GM23338 (cell line): Measurements from ENCODE around the gene NRP1. TPM values are rescaled to one million over a fixed set of nuclear protein-coding genes. Genes with fewer than 3 reads are reported as not detected.

Source experiments
- ATAC-seq: fragments of 200-7000 bp; cut with Tn5 transposase; 3 replicates; pipeline ENCODE4 v1.9.1; 2020
- DNase-seq: peaks from one replicate; pipeline ENCODE4 v3.0.0-alpha.2; 2015; ENCODE audit warnings: low spot score
- H2AFZ ChIP-seq: fragments of 200-600 bp; sonication (generic); 2 replicates; pipeline ENCODE4 v1.8.0; 2016; ENCODE audit warnings: antibody characterized with exemption, mild to moderate bottlenecking, moderate library complexity
- H3F3A ChIP-seq: fragments of 200-600 bp; sonication (generic); replicated peaks from 2 replicates; pipeline ENCODE4 v1.8.0; 2017; ENCODE audit warnings: antibody characterized with exemption, mixed run types, low read depth
- H3K27ac ChIP-seq: fragments of 200-600 bp; sonication (generic); 2 replicates; pipeline ENCODE4 v1.6.1; 2016; ENCODE audit warnings: low read depth
- H3K27me3 ChIP-seq: fragments of 200-600 bp; sonication (generic); 2 replicates; pipeline ENCODE4 v1.8.0; 2016; ENCODE audit warnings: mild to moderate bottlenecking, mixed run types, moderate library complexity; ENCODE audit not compliant: insufficient read depth
- H3K36me3 ChIP-seq: fragments of 200-600 bp; sonication (generic); 2 replicates; pipeline ENCODE4 v1.8.0; 2016; ENCODE audit warnings: mild to moderate bottlenecking; ENCODE audit not compliant: insufficient read depth
- H3K4me1 ChIP-seq: fragments of 200-600 bp; sonication (generic); 2 replicates; pipeline ENCODE4 v1.8.0; 2016; ENCODE audit warnings: mild to moderate bottlenecking, moderate library complexity; ENCODE audit not compliant: insufficient read depth
- H3K4me2 ChIP-seq: fragments of 200-600 bp; sonication (generic); 2 replicates; pipeline ENCODE4 v1.7.1; 2017; ENCODE audit warnings: mixed run types
- H3K4me3 ChIP-seq: fragments of 200-600 bp; sonication (generic); 2 replicates; pipeline ENCODE4 v1.6.1; 2016; ENCODE audit warnings: mixed run types
- H3K79me2 ChIP-seq: fragments of 200-600 bp; sonication (generic); replicated peaks from 2 replicates; pipeline ENCODE4 v1.8.0; 2017; ENCODE audit warnings: mild to moderate bottlenecking; ENCODE audit not compliant: insufficient read depth
- H3K9me2 ChIP-seq: fragments of 200-600 bp; sonication (generic); 2 replicates; pipeline ENCODE4 v1.8.0; 2017; ENCODE audit not compliant: insufficient read depth
- H4K20me1 ChIP-seq: fragments of 200-600 bp; sonication (generic); replicated peaks from 2 replicates; pipeline ENCODE4 v1.8.0; 2017; ENCODE audit warnings: mild to moderate bottlenecking; ENCODE audit not compliant: insufficient read depth
- H3K27ac Mint-ChIP-seq: 2 replicates; pipeline ENCODE4 v1.8.0; 2020; ENCODE audit warnings: inconsistent platforms, mild to moderate bottlenecking, moderate library complexity, mixed read lengths
- H3K27me3 Mint-ChIP-seq: 3 replicates; pipeline ENCODE4 v1.8.0; 2022; ENCODE audit warnings: low read depth, mild to moderate bottlenecking, moderate library complexity, mixed read lengths, inconsistent platforms; ENCODE audit not compliant: insufficient read depth, poor library complexity
- H3K36me3 Mint-ChIP-seq: 3 replicates; pipeline ENCODE4 v1.8.0; 2021; ENCODE audit warnings: low read depth, mild to moderate bottlenecking, inconsistent platforms, moderate library complexity, mixed read lengths
- H3K4me1 Mint-ChIP-seq: 3 replicates; pipeline ENCODE4 v1.8.0; 2020; ENCODE audit warnings: mild to moderate bottlenecking, inconsistent platforms, mixed read lengths
- H3K4me3 Mint-ChIP-seq: 3 replicates; pipeline ENCODE4 v1.8.0; 2021; ENCODE audit warnings: moderate library complexity, mild to moderate bottlenecking, inconsistent platforms, mixed read lengths
- H3K9me3 Mint-ChIP-seq: 3 replicates; pipeline ENCODE4 v1.8.0; 2020; ENCODE audit warnings: moderate library complexity, mild to moderate bottlenecking, inconsistent platforms, mixed read lengths
- CREB1 ChIP-seq: fragments of 250-450 bp; sonication (Bioruptor Pico); IDR thresholded peaks from 2 replicates; pipeline ENCODE4 v1.5.0; 2020; ENCODE audit warnings: low read depth, mild to moderate bottlenecking, moderate library complexity
- CTCF ChIP-seq, 2 experiments: fragments of 200-600 bp in 1 of 2; sonication (generic) in 1 of 2; conservative IDR thresholded peaks; 2 replicates each; pipeline versions ENCODE4 v1.5.1 to v1.6.1; 2016 to 2017; ENCODE audit warnings: antibody characterized with exemption in 2 of 2, low read depth in 2 of 2, mild to moderate bottlenecking in 2 of 2, moderate library complexity in 1 of 2
- ETS1 ChIP-seq: IDR thresholded peaks from 2 replicates; pipeline ENCODE4 v1.6.1; 2016; ENCODE audit warnings: antibody characterized with exemption
- JUNB ChIP-seq: IDR thresholded peaks from one replicate; pipeline ENCODE4 v1.6.1; 2016; ENCODE audit warnings: antibody characterized with exemption; ENCODE audit not compliant: unreplicated experiment
- NANOG ChIP-seq: IDR thresholded peaks from 2 replicates; pipeline ENCODE4 v1.6.1; 2016; ENCODE audit warnings: antibody characterized with exemption, borderline replicate concordance
- POLR2AphosphoS5 ChIP-seq: IDR thresholded peaks from 2 replicates; pipeline ENCODE4 v1.6.1; 2016; ENCODE audit warnings: antibody characterized with exemption, low read depth
- STAT1 ChIP-seq: IDR thresholded peaks from one replicate; pipeline ENCODE4 v1.6.1; 2016; ENCODE audit warnings: antibody characterized with exemption; ENCODE audit not compliant: unreplicated experiment
- ZNF114 ChIP-seq: fragments of 250-450 bp; sonication (Bioruptor Pico); IDR thresholded peaks from 2 replicates; pipeline ENCODE4 v1.5.0; 2020; ENCODE audit warnings: mild to moderate bottlenecking, moderate library complexity
- ZNF331 ChIP-seq: fragments of 250-450 bp; sonication (Bioruptor Pico); IDR thresholded peaks from 2 replicates; pipeline ENCODE4 v1.5.0; 2020; ENCODE audit warnings: low read depth, mild to moderate bottlenecking, moderate library complexity
- ZNF462 ChIP-seq: fragments of 250-450 bp; sonication (Bioruptor Pico); IDR thresholded peaks from 2 replicates; pipeline ENCODE4 v1.5.0; 2020; ENCODE audit warnings: mild to moderate bottlenecking, moderate library complexity
- polyA plus RNA-seq: library from polyadenylated mRNA; unstranded; fragments of >200 nt; fragmentation: Nextera tagmentation; extraction: Ambion mirVana; gene quantifications from 2 replicates; pipeline ENCODE4 v1.2.1, GENCODE V29; 2016
- total RNA-seq: library from RNA; depleted of rRNA; stranded (reverse); fragments of >200 nt; shearing (Covaris generic); gene quantifications from 2 replicates; pipeline ENCODE4 v1.2.3, GENCODE V29; 2014

Gene NRP1
- total and polyA plus RNA-seq, 2 experiments from 2014 or later = 2.9 to 3.5 TPM

GRCh38 chr10:33353853-33354252, 19.4 kb upstream of the NRP1 start:
- no peaks in the 10 kb centered on the region for H3K27me3 ChIP-seq
- no peaks in the 10 kb centered on the region for H3F3A ChIP-seq
- no peak overlapping the region for H2AFZ ChIP-seq
- no peak overlapping the region for H3K27ac ChIP-seq
- no peaks in the 10 kb centered on the region for H3K27me3 Mint-ChIP-seq
- H3K4me1 Mint-ChIP-seq = no peaks in the 10 kb centered on the region
- no peaks in the 10 kb centered on the region for H3K9me3 Mint-ChIP-seq
- ATAC-seq (no peak), DNase-seq (no peak)
- no peaks in the 10 kb centered on the region for H3K4me1 ChIP-seq
- H3K9me2 ChIP-seq = 0 out of 2 replicates have a peak, but pooled peaks cover 10% of the 10 kb centered on the region
- no peaks in the 10 kb centered on the region for H4K20me1 ChIP-seq
- no peaks in the 10 kb centered on the region for H3K36me3 ChIP-seq
- no peak overlapping the region for H3K4me3 ChIP-seq
- H3K27ac Mint-ChIP-seq = no peak overlapping the region
- no peak overlapping the region for H3K4me2 ChIP-seq
- no peaks in the 10 kb centered on the region for H3K36me3 Mint-ChIP-seq
- no peak overlapping the region for H3K4me3 Mint-ChIP-seq
- H3K79me2 ChIP-seq = no peaks in the 10 kb centered on the region
- no peak for TF ChIP-seq JUNB

- no peak overlapping the region for H3K4me3 Mint-ChIP-seq
- ATAC-seq (no peak), DNase-seq (no peak)
- no peaks in the 10 kb centered on the region for H3K27me3 Mint-ChIP-seq
- no peak for TF ChIP-seq STAT1
- no peak for TF ChIP-seq ZNF462 (CRISPR knock-in tag)
- TF ChIP-seq POLR2AphosphoS5 = no peak
- TF ChIP-seq ZNF114 (CRISPR knock-in tag) = no peak
- no peak for TF ChIP-seq NANOG
- TF ChIP-seq ETS1 = no peak
- TF ChIP-seq ZNF331 (CRISPR knock-in tag) = no peak
- TF ChIP-seq CREB1 (CRISPR knock-in tag) = no peak
- TF ChIP-seq CTCF (conservative IDR thresholded peaks at IDR 0.05; ENCODE audit: low read depth in 2 of 2) = no peak
- H3K27ac Mint-ChIP-seq = no peak overlapping the region
- H3K36me3 ChIP-seq = no peaks in the 10 kb centered on the region
- no peaks in the 10 kb centered on the region for H3K27me3 ChIP-seq
- no peaks in the 10 kb centered on the region for H3F3A ChIP-seq
- no peak overlapping the region for H2AFZ ChIP-seq
- no peaks in the 10 kb centered on the region for H4K20me1 ChIP-seq
- H3K79me2 ChIP-seq = no peaks in the 10 kb centered on the region
- H3K4me1 ChIP-seq = no peaks in the 10 kb centered on the region
- H3K4me2 ChIP-seq = no peak overlapping the region
- no peak overlapping the region for H3K4me3 ChIP-seq
- no peak overlapping the region for H3K27ac ChIP-seq
- no peaks in the 10 kb centered on the region for H3K4me1 Mint-ChIP-seq
- no peaks in the 10 kb centered on the region for H3K9me3 Mint-ChIP-seq
- no peaks in the 10 kb centered on the region for H3K36me3 Mint-ChIP-seq
- H3K9me2 ChIP-seq = 0 out of 2 replicates have a peak, but pooled peaks cover 10% of the 10 kb centered on the region
Measured at GRCh38 chr10:33353334-33353733, 18.9 kb upstream of the NRP1 start.
